NCI-H1048 (cell line): ENCODE results near the gene ZFPL1.

Source experiments
- DNase-seq: peaks from one replicate; lab custom pipeline; 2025; lab: John Stamatoyannopoulos, UW

ZFPL1 gene

DNA sequence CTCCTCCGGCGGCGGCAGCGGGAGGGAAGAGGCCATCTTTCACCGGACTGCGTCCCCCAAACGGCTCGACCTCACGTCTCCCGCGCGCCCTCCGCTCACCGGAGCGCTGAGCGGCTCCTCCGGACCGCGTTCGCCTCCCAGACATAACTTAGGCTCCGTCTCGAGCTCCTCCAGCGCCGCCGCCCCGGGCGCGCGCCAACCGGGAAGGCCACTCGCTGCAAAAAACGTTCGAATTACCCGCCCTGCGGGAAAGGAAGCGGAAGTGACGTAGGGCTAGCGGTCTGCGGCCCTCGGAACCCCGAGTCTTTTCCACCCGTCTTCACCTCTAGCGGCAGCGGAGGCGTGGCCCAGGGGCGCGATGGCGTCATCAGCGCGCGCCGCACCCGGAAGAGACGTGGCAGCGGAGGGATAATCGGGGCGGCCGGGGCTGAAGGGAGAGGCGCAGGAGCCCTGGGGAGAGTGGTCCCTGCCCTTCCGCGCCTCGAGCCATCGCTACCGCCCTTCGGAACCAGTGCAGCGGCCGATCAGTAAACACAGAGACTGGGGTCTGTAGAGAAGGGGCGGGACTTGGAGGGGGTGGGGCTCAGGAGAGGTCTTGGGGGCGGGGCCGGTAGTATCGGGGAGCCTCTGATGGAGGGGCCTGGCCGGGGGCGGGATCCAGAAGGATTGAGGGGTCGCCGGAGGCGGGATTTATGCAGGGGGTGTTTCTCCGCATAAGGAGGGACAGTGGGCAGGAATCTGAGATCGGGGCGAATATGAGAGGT lies at the start of gene ZFPL1, which contains the start of gene CDCA5:
Gene ZFPL1 (plus strand): TSS at position 389 of the 764 bp plus-strand sequence. CDS start 477 bp downstream, outside the sequence.
Gene CDCA5 (minus strand): TSS at position 207 of the 764 bp plus-strand sequence. CDS start 62 bp downstream, at position 145.
- peak; percentile 93 for DNase-seq

DNA sequence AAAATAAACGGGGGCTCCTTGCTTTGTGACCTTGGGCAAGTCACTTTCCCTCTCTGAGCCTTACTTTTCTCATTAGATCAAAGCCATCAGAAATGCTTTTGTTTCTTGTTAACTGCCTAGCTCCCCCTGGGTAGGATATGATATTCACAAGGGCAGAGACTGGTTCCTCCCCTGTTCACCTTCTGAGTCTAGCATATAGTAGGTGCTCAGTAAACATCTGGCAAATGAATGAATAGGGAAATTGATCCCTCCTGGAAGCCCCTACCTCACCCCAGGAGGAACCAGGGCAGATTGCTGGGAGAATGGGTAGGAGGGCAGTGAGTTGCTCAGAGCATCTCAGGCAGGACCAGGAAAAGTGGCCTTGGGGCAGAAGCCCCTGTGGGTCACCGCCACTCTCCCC lies 49.6 kb upstream of the ZFPL1 start:
- no peak for DNase-seq

GRCh38 chr11:65035579-65035978 lies 48.4 kb upstream of the ZFPL1 start:
- no peak for DNase-seq

- no peak for DNase-seq
Observed at GRCh38 chr11:65036931-65037330, 47.1 kb upstream of the ZFPL1 start.

- no peak for DNase-seq
Observed at GRCh38 chr11:65040520-65040846, 43.5 kb upstream of the ZFPL1 start.

GRCh38 chr11:65040847-65041622 lies 43.0 kb upstream of the ZFPL1 start, which contains the start of gene SAC3D1:
Gene SAC3D1 (plus strand): TSS chr11:65041210. CDS start chr11:65041293, 83 bp downstream.
- peak; percentile 93 for DNase-seq

DNA sequence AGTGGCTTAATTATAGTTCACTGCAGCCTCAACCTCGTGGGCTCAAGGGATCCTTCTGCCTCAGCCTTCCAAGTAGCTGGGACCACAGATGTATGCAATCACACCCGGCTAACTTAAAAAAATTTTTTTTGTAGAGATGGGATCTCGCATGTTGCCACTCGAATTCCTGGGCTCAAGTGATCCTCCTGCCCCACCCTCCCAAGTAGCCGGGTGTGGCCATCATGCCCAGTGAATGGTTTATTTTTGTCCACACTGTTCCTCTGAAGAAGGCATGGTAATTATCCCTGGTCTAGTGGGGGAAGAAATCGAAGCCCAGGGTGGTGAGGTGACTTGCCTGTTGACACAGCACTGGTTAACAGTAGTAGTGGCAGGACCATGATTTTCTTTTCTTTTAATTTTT lies 41.1 kb upstream of the ZFPL1 start:
- DNase-seq = no peak

DNA sequence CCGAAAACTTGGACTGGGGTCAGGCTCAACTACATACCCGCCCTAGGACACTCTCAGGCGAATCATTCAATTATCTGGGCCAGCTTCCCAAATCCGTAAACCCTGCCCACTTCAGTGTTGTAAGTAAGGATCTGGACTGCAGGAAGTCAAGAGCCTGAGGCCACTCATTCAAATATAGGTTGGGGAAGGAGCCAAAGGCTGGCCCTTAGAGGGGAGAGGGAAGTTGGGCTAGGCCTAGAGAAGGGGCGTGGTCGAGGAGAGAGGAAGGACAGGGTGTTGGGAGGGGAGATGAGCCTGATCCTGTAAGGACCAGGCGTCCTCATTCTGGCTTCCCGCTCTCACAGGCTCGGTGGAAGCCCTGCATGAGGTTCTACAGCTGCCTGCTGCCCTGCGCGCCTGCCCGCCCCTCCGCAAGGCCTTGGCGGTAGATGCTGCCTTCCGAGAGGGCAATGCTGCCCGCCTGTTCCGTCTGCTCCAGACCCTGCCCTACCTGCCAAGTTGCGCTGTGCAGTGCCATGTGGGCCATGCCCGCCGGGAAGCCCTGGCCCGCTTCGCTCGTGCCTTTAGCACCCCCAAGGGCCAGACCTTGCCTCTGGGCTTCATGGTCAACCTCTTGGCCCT lies 40.0 kb upstream of the ZFPL1 start:
- DNase-seq = no peak

DNA sequence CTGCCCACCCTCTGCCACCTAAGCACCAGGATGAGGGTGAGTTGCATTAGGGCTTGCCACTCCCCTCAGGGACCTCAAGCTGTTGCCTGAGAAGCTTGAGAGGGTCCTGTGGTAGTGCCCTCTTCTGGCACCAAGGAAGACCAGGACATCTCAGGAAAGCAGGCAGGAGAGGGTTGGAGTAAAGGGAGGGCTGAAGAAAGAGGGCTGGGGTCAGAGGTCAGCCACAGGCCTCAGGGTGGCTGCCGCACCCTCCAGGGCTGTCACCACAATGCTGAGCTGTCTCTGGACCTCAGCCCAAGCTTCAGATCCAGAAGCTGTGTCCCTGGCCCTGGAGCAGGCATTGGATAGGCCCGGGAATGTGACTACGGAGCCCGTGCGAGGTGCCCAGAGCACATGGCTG lies 39.0 kb upstream of the ZFPL1 start:
- no peak for DNase-seq

DNA sequence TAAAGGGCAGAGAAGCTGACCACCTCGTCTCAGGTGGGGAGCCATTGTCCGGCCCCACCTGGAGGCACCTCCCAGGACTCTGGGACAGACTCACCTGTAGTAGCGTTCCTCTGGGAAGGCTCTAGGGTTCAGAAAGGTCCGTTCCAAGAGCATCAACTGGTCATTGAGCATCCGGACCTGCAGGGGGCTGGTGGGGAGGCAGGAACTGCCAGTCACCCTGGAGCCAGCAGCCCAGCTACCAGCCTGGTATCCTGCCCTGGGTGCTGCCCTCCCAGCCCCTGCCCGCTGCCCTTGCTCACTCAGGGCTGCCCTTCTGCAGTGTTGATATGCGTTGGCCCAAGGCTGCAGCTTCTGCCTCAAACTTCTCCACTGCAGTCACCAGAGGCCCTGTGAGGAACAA lies 38.3 kb upstream of the ZFPL1 start:
- no peak for DNase-seq

DNA sequence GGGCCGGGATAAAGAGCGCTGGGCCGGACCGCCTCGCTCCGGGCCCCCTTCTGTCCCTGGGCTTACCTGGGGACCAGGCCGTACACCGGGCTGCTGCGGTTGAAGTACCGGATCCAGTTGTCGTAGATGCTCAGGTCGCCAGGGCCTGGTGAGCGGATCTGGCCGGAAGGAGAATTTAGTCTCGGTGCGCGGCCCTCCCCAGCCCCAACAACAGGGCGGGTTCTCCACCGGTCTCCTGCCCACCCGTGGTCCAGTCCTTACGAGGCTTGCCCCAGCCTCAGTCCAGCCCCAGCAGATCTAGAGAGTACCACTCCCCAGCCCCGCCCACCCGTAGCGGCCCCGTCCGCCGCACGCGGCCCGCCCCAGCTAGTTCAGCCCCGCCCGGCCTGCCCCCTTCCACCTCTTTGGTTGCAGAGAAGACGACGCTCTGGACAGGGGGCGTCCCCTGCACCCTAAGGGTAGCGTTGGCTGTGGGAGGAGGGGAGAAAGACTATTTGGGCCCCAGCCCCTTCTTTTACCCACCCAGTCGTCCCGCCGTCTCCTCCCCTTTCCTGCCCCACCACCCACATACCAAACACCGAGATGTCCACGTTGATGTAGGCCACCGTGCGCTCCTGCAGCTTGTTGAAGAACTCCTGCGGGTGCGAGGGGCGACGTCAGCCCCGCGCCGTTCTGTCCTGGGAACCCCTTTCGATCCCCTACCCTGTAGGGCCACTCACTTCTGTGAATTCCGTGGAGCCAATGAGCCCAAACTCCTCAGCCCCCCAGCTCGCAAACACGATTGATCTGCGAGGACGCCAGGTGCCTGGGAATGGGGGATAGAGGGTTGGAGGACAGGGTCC lies 36.2 kb upstream of the ZFPL1 start:
- DNase-seq = no peak

GRCh38 chr11:65051398-65051858 lies 32.6 kb upstream of the ZFPL1 start:
- no peak for DNase-seq

- no peak for DNase-seq
Observed at GRCh38 chr11:65053827-65054508, 30.1 kb upstream of the ZFPL1 start.

GRCh38 chr11:65055538-65055937 lies 28.5 kb upstream of the ZFPL1 start:
- no peak for DNase-seq

GRCh38 chr11:65056999-65057398 lies 27.0 kb upstream of the ZFPL1 start:
- no peak for DNase-seq

GRCh38 chr11:65057526-65057925 lies 26.5 kb upstream of the ZFPL1 start:
- no peak for DNase-seq

GRCh38 chr11:65058012-65058411 lies 26.0 kb upstream of the ZFPL1 start:
- DNase-seq = no peak

DNA sequence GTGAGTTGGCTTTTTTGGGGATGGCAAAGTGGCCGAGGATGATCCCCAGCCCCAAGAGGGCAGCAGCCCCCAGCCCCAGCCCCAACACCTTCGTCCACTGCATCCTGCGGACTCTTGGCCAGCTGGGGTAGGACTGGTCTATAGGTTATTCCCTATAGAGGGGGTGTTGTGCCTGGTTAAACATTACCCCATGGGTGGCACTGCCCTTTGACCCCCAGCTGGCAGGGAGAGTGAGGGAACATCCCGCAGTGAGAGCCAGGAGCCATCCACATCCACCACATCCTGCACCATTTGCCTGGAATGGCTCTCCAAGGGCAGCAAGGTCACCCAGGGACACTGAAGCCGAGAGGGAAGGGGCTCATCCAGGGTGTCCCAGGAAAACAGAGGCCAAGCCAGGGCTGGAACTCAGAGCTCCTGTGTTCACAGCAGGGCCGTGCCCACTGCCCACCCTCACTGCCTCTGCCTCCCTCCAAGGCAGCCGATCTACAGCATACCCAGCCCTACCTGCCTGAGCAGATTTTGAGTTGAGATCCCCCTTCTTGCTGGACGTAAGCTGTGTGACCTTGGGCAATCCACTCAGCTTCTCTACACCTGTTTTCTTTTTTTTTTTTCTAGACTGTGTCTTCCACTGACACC lies 25.5 kb upstream of the ZFPL1 start, which contains the start of gene NAALADL1:
Gene NAALADL1 (minus strand): TSS at position 135 of the 636 bp plus-strand sequence. CDS start 32 bp downstream, at position 103.
- no peak for DNase-seq

- no peak for DNase-seq
Observed at GRCh38 chr11:65059523-65059922, 24.5 kb upstream of the ZFPL1 start.
